ENCODE results near the gene POU2F1. TPM values are rescaled to one million over a fixed set of nuclear protein-coding genes. Genes with fewer than 3 reads are reported as not detected.

Gene POU2F1
- total RNA-seq, 1 donor from 2014 or later = 7.2 TPM

GRCh38 chr1:167454894-167455785, 234.5 kb downstream of the POU2F1 start:
- H3K4me3 ChIP-seq (ENCODE audit: low read depth, low read length) = peak overlapping the region; percentile 83
- DNase-seq (ENCODE audit: low read depth) = no peak
- TF ChIP-seq, protein P1, sequence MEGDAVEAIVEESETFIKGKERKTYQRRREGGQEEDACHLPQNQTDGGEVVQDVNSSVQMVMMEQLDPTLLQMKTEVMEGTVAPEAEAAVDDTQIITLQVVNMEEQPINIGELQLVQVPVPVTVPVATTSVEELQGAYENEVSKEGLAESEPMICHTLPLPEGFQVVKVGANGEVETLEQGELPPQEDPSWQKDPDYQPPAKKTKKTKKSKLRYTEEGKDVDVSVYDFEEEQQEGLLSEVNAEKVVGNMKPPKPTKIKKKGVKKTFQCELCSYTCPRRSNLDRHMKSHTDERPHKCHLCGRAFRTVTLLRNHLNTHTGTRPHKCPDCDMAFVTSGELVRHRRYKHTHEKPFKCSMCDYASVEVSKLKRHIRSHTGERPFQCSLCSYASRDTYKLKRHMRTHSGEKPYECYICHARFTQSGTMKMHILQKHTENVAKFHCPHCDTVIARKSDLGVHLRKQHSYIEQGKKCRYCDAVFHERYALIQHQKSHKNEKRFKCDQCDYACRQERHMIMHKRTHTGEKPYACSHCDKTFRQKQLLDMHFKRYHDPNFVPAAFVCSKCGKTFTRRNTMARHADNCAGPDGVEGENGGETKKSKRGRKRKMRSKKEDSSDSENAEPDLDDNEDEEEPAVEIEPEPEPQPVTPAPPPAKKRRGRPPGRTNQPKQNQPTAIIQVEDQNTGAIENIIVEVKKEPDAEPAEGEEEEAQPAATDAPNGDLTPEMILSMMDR (conservative IDR thresholded peaks at IDR 0.05; ENCODE audit: low read depth, low read length) = no peak

GRCh38 chr1:167455786-167456446, 235.2 kb downstream of the POU2F1 start:
- H3K4me3 ChIP-seq (ENCODE audit: low read depth, low read length) = peak overlapping the region; percentile 83
- TF ChIP-seq, protein P1 (conservative IDR thresholded peaks at IDR 0.05; ENCODE audit: low read depth, low read length) = no peak
- no peak for DNase-seq (ENCODE audit: low read depth)

DNA sequence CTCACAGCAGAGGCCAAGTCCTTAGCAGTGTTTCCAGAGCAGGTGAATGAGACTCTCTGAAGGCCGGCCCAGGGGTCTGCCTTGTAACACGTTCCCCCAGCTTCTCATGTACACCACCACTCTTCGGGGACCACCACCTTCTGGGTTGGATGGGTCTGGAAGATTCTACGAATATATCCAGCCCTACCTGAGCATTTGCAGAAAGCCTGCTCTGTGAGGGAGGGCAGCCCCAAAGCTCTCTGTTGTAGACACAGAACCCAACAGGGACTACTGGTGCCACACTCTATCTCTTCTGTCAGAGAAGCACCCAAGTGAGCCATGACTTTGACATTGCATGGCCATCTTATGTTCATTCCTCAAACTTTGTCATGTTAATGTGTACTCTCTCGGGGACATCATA, 235.8 kb downstream of the POU2F1 start:
- no peak overlapping the region for H3K4me3 ChIP-seq (ENCODE audit: low read depth, low read length)
- TF ChIP-seq, protein P1 (conservative IDR thresholded peaks at IDR 0.05; ENCODE audit: low read depth, low read length) = no peak

GRCh38 chr1:167456926-167457325, 236.2 kb downstream of the POU2F1 start:
- no peak for DNase-seq (ENCODE audit: low read depth)
- TF ChIP-seq, protein P1 (conservative IDR thresholded peaks at IDR 0.05; ENCODE audit: low read depth, low read length) = no peak
- no peak overlapping the region for H3K4me3 ChIP-seq (ENCODE audit: low read depth, low read length)

More for the DNA sequence above, 235.8 kb downstream of the POU2F1 start:
- DNase-seq (ENCODE audit: low read depth) = no peak

DNA sequence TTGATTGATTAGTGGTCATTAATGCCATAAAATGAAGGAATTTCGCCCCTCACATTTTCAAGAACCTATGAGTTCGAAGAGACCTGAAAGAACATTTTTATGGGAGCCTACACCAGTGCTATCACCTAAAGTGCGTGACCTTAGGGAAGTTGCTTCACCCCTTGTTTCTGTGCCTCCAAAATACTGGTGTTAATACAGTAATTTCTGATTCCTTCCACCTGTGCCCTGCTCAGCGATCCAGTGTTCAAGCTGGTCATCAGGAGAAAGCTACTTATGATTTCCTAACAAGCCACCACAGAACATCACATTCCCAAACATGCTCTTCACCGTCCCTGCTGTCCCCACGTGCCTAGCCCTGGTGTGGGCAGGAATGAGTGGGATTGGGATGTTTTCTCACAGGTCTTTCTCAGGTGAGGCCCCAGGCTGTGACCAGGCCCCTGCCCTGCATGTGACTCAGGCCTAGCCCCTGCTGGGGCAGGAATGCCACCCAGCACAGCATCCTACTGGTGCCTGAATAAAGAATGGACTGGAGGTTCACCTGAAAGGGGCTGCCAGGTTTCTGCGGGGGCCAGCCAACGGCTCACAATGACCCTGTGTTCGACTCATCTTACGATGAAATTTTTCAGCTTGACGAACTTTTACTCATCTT, 237.4 kb downstream of the POU2F1 start:
- DNase-seq (ENCODE audit: low read depth) = no peak
- no peak overlapping the region for H3K4me3 ChIP-seq (ENCODE audit: low read depth, low read length)
- TF ChIP-seq, protein P1 (conservative IDR thresholded peaks at IDR 0.05; ENCODE audit: low read depth, low read length) = no peak

DNA sequence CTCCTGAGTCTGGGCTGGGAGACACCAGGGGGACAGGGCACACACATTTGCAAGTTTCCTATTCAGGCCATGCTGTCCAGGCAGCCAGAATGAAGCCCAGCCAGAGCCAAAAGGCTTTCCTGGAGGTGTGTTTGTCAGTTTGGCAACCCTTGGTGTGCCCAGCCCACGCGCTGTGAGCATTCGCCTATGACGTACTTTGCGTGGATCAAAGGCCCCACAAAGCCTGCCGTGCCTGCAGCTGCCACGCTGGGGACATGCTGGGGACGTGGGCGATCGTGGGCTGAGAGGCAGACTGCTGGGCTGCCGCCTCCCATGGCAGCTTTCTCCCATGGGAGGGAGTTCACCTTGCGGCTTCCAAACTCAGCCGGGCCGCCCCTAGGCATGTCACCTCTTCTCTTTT, 240.2 kb downstream of the POU2F1 start:
- no peak for DNase-seq (ENCODE audit: low read depth)
- TF ChIP-seq, protein P1 (conservative IDR thresholded peaks at IDR 0.05; ENCODE audit: low read depth, low read length) = no peak

More for the DNA sequence above, 240.2 kb downstream of the POU2F1 start:
- no peak overlapping the region for H3K4me3 ChIP-seq (ENCODE audit: low read depth, low read length)
